PC-9 (cell line): ENCODE data around the gene PCDHGA3.

ENCODE experiments used
- CTCF ChIP-seq: fragments of 200-600 bp; sonication (generic); conservative IDR thresholded peaks from 2 replicates; pipeline ENCODE4 v1.6.1; 2017; ENCODE audit warnings: mixed run types, antibody characterized with exemption, mild to moderate bottlenecking, moderate library complexity
- EZH2 ChIP-seq: fragments of 200-600 bp; sonication (generic); IDR thresholded peaks from 2 replicates; pipeline ENCODE4 v1.8.0; 2017; ENCODE audit warnings: antibody characterized with exemption, low read depth

- no peak for TF ChIP-seq EZH2
- TF ChIP-seq CTCF: no peak
Observed at GRCh38 chr5:141356950-141357349, 13.3 kb downstream of the PCDHGA3 start.
